COLO668 (cell line): Measurements from ENCODE around the gene FOXC2.
A peak's percentile ranks its signal among the peaks of the same experiment; 100 is the strongest.

Experiments used
- DNase-seq: peaks from one replicate; lab custom pipeline; 2025; ENCODE audit not compliant: unreplicated experiment; lab: John Stamatoyannopoulos, UW

FOXC2 gene

GRCh38 chr16:86554917-86555703 is 11.5 kb upstream of the FOXC2 start, which contains the start of gene MTHFSD:
TSS of gene MTHFSD (minus strand) at chr16:86555235. CDS start at chr16:86555184, 51 bp downstream.
- peak; percentile 94 for DNase-seq

DNA sequence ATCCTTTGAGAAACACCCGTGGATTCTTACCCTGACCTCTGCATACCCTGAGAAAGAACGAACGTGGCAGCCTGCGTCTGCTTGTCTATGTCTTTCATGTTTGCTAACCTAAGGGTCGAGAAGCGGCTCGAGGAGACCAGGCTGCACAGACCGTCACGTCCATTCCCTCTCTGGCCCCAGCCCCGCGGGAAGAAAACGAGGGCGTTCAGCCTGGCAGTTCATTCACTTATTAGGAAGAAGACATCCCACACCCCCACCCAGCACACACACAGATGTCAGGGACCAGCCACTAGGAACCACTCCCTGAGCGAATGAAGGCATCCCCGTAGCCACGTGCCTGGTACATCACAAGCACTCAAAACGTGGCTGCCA is 10.9 kb upstream of the FOXC2 start:
- DNase-seq = no peak

DNA sequence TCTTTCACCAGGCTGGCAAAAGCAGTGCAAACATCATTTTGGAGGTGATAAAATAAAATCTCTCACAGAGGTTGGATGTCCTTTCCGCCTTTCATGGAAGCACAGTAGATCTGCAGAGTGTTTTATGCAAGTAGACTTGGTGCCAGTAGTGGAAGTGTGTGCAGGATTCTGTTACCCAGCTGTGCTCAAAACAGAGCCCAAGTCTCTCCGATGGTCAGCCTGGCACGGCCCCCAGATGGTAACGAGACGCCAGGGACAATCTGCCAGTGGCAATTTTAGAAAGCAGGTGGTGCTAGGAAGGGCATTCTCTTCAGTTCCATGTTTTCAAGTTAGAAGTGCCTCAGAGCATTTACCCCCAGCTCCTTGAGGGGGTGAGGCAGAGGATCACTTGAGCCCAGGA is 10.1 kb upstream of the FOXC2 start:
- DNase-seq = no peak

- DNase-seq = no peak
Observed at GRCh38 chr16:86557587-86557986, 9.0 kb upstream of the FOXC2 start.

- DNase-seq = no peak
Observed at GRCh38 chr16:86558355-86559193, 8.1 kb upstream of the FOXC2 start.

- no peak for DNase-seq
Observed at GRCh38 chr16:86559802-86560305, 6.8 kb upstream of the FOXC2 start.

- DNase-seq = no peak
Observed at GRCh38 chr16:86562356-86562755, 4.3 kb upstream of the FOXC2 start.

DNA sequence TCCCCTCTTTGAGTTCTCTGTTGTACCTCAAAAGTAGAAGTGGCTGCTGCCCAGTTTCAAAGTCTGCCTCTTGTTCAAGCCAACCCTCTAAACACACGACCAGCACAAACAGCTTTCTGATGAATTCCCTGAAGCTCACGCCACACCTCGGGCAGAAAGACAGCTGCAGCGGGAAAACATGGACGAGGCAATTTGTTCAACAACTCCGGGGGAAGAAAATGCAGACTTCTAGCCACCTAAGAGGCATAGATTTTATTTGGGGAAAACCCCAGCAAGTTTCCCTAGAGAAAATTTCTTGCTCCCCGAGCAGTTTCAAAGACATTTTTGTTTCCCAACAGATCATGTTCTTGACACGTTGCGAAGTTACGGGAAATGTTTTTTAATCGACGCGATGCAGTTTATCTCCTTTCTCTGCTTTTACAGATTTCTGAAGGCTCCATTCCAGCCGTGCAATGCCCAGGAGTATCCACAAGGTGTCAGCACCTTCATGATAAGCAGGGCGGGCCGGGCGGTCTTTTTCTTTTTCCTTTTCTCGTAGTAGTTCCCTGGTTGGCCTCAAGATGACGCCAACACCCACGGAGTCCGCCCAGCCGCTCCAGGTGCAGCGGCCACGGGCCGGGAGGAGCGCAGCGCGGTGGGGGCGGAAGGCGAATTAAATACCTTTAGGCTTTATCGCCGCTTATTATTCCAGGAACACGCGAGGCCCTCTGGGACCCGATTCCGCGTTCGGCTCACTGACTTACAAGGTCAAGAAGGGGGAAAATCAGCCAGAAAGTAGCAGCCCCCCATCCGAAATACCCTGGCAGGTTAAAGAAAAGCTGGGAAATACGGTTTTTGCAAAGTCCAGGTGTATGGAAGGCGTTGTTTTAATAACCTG is 2.9 kb upstream of the FOXC2 start:
- peak; percentile 89 for DNase-seq

- no peak for DNase-seq
Observed at GRCh38 chr16:86565181-86565631, 1.4 kb upstream of the FOXC2 start.

DNA sequence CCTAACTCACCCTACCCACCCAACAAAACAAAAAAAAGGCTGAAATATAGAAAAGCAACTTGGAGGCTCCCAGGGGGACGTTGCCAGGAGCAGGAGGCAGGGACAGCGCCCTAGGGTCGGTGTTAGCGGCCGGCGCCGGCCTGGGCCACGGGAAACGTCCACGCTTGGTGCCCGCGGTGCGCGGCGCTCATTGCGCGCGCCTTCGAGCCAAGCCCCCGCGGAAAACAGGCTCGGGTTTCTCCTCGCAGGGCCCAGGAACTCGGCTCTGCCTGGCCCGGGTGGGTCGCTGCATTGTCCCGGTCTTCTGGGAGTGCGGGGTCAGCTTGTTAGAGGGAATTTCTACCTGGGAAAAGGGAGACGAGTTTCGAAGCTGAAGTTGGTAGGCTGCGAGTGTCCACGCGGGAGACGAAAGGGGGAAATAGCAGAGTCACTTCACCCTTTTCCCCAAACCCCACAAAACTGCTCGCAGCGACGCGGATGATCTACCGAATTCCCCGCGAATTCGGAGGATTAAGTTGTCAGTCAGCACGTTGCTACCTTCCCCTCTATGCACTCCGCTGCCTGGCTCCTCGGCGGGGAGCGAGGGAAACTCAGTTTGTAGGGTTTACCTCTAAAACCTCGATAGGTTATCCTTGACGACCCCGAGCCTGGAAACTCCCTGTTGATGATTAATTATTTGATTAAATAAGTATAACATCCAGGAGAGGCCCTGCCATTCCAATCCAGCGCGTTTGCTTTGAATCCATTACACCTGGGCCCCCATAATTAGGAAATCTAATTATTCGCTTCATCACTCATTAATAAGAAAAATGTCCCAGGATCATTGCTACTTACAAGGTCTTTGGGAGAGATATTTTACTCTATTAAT is 751 bp upstream of the FOXC2 start:
- no peak for DNase-seq

DNA sequence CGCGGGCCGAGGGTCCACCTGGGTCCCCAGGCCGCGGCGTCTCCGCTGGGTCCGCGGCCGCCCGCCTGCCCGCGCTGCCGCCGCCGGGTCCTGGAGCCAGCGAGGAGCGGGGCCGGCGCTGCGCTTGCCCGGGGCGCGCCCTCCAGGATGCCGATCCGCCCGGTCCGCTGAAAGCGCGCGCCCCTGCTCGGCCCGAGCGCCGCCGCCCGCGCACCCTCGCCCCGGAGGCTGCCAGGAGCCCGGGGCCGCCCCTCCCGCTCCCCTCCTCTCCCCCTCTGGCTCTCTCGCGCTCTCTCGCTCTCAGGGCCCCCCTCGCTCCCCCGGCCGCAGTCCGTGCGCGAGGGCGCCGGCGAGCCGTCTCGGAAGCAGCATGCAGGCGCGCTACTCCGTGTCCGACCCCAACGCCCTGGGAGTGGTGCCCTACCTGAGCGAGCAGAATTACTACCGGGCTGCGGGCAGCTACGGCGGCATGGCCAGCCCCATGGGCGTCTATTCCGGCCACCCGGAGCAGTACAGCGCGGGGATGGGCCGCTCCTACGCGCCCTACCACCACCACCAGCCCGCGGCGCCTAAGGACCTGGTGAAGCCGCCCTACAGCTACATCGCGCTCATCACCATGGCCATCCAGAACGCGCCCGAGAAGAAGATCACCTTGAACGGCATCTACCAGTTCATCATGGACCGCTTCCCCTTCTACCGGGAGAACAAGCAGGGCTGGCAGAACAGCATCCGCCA is 504 bp downstream of the FOXC2 start:
- no peak for DNase-seq

DNA sequence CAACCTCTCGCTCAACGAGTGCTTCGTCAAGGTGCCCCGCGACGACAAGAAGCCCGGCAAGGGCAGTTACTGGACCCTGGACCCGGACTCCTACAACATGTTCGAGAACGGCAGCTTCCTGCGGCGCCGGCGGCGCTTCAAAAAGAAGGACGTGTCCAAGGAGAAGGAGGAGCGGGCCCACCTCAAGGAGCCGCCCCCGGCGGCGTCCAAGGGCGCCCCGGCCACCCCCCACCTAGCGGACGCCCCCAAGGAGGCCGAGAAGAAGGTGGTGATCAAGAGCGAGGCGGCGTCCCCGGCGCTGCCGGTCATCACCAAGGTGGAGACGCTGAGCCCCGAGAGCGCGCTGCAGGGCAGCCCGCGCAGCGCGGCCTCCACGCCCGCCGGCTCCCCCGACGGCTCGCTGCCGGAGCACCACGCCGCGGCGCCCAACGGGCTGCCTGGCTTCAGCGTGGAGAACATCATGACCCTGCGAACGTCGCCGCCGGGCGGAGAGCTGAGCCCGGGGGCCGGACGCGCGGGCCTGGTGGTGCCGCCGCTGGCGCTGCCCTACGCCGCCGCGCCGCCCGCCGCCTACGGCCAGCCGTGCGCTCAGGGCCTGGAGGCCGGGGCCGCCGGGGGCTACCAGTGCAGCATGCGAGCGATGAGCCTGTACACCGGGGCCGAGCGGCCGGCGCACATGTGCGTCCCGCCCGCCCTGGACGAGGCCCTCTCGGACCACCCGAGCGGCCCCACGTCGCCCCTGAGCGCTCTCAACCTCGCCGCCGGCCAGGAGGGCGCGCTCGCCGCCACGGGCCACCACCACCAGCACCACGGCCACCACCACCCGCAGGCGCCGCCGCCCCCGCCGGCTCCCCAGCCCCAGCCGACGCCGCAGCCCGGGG is 1.3 kb downstream of the FOXC2 start:
- no peak for DNase-seq

- no peak for DNase-seq
Observed at GRCh38 chr16:86568677-86569623, 2.3 kb downstream of the FOXC2 start.

- no peak for DNase-seq
Observed at GRCh38 chr16:86569701-86570447, 3.2 kb downstream of the FOXC2 start.

DNA sequence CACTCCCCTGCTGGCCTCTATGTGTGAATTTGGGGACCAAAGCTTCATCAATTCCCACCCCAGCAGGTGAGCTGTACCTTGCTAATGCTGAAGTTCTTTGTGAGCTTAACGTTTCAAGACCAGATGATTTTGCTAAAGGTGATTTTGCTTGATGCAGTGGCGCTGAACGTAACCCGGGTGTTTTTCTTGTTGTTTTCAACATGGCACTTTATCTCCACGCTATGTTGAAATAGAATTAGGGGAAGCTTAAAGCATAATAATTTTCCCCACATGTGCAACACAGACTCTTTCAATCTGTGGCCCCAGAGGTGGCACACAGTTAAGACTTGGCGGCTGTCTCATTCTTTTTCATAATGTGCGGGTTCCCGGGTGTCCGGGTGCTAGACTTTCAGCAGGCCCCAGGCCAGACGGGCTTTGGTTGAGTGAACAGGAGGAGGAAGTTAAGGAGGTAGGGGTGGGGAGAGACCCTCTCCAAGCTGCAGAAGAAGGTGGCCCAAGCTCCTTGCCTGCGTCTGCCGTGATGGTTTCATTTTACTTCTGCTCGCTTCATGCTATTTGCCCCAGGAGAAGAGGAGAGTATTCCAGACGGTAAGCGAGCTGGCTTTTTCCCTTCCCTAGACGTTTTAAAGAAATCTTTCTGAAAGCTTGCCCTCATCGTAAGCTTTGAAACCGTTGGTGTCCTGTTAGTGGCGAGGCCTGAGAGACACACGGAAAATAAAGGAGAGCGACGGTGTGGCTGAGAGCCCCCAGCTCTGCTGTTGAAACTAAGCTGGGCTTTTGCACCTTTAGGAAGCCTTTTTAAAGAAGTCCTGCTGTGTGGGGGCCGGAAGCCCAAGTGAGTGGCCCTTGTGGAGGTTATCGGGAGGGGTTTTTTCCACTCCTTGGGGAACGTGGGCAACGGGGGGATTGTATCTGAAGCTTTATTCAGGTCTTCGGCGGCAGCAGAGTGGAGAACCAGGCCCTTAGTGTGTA is 4.2 kb downstream of the FOXC2 start:
- DNase-seq = no peak
